ENCODE results near the gene ARAP2.

The ARAP2 gene

DNA sequence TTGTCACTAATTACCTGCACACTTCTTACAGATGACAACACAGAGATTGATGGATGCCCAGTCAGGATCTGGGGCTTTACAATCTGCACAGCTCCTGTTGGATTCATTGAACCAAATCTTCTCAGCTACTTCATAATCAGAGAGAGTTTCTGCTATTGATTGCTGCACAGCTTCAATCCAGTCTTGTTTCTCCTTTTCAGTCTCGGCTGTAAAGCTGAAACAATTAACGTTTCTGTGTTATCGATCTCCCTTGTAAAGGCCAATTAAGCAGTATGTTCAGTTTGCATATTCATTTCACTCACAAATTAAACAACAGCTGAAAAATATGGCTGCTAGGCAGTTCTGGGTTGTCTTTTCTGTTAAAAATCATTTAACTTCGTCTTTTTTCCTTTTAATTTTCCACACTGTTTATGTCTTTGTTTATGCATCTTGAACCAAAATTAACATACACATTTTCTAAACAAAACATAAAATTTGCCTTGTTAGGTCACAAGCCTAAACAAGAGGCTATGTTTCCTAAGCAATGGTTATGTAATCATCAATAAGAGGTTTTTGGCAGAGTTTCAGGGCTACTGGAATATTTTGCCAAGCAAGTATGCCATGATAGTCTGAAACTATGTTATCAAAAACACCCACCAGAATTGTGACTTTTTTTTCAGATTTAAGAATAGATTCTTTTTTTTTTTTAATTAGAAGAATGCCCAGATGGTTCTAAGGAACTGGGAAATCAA lies 79.2 kb downstream of the ARAP2 start:
- Histone ChIP-seq H3K9ac (ENCODE audit: low read depth, low read length, poor library complexity, severe bottlenecking) (no peak overlapping the region), H3K4me1 (ENCODE audit: insufficient read depth, low read length, poor library complexity, severe bottlenecking) (no peaks in the 10 kb centered on the region), H2AFZ (ENCODE audit: low read length) (no peak overlapping the region), H3K27me3 (ENCODE audit: insufficient read depth, low read length, poor library complexity, severe bottlenecking) (no peaks in the 10 kb centered on the region), H3K4me3 (ENCODE audit: low read length, poor library complexity, severe bottlenecking) (no peak overlapping the region), H3K79me2 (ENCODE audit: insufficient read depth, low read length) (no peaks in the 10 kb centered on the region), H3K36me3 (ENCODE audit: insufficient read depth, low read length) (peaks cover 32% of the 10 kb centered on the region), H3K9me2 (replicated peaks; ENCODE audit: low read depth, low read length) (no peaks in the 10 kb centered on the region), H3F3A (ENCODE audit: low read depth) (no peaks in the 10 kb centered on the region), H3K9me3 (ENCODE audit: insufficient read depth, low read depth, low read length) (no peaks in the 10 kb centered on the region), H3K4me2 (ENCODE audit: low read depth, low read length, poor library complexity, severe bottlenecking) (no peak overlapping the region), H4K20me1 (ENCODE audit: insufficient read depth, low read length, poor library complexity, severe bottlenecking) (no peaks in the 10 kb centered on the region)
- no peak for TF ChIP-seq EZH2phosphoT487 (IDR thresholded peaks at IDR 0.05; ENCODE audit: borderline replicate concordance)

DNA sequence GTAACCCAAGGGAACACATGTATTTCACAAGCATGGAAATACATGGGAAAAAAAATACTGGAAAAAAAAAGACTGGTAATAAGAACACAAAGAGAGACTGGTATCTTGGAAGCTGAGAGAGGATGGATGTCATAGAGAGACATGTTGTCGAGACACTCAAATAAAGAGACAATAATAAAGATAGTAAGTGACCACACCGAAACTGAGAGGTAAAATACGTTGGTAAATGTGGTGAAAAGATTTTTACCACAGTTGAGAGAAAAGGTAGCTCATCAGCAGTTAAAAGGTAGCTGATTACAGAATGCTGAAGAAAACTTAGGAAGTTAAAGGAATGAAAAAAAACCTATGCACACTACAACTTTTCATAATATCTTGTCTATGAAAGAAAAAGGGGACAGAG lies 81.1 kb downstream of the ARAP2 start:
- H3K27me3 ChIP-seq (ENCODE audit: insufficient read depth, low read length, poor library complexity, severe bottlenecking): no peaks in the 10 kb centered on the region
- no peaks in the 10 kb centered on the region for H3K9me3 ChIP-seq (ENCODE audit: insufficient read depth, low read depth, low read length)
- H3K9ac ChIP-seq (ENCODE audit: low read depth, low read length, poor library complexity, severe bottlenecking): no peak overlapping the region
- H3K79me2 ChIP-seq (ENCODE audit: insufficient read depth, low read length): no peaks in the 10 kb centered on the region
- H3K36me3 ChIP-seq (ENCODE audit: insufficient read depth, low read length): peaks cover 37% of the 10 kb centered on the region
- H3K4me1 ChIP-seq (ENCODE audit: insufficient read depth, low read length, poor library complexity, severe bottlenecking): no peaks in the 10 kb centered on the region
- H3K4me2 ChIP-seq (ENCODE audit: low read depth, low read length, poor library complexity, severe bottlenecking): no peak overlapping the region
- H4K20me1 ChIP-seq (ENCODE audit: insufficient read depth, low read length, poor library complexity, severe bottlenecking): no peaks in the 10 kb centered on the region
- TF ChIP-seq EZH2phosphoT487 (IDR thresholded peaks at IDR 0.05; ENCODE audit: borderline replicate concordance): no peak
- TF ChIP-seq, protein P1, sequence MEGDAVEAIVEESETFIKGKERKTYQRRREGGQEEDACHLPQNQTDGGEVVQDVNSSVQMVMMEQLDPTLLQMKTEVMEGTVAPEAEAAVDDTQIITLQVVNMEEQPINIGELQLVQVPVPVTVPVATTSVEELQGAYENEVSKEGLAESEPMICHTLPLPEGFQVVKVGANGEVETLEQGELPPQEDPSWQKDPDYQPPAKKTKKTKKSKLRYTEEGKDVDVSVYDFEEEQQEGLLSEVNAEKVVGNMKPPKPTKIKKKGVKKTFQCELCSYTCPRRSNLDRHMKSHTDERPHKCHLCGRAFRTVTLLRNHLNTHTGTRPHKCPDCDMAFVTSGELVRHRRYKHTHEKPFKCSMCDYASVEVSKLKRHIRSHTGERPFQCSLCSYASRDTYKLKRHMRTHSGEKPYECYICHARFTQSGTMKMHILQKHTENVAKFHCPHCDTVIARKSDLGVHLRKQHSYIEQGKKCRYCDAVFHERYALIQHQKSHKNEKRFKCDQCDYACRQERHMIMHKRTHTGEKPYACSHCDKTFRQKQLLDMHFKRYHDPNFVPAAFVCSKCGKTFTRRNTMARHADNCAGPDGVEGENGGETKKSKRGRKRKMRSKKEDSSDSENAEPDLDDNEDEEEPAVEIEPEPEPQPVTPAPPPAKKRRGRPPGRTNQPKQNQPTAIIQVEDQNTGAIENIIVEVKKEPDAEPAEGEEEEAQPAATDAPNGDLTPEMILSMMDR (conservative IDR thresholded peaks at IDR 0.05; ENCODE audit: low read length): no peak
- no peaks in the 10 kb centered on the region for H3F3A ChIP-seq (ENCODE audit: low read depth)
- H3K4me3 ChIP-seq (ENCODE audit: low read length, poor library complexity, severe bottlenecking): no peak overlapping the region
- no peaks in the 10 kb centered on the region for H3K9me2 ChIP-seq (replicated peaks; ENCODE audit: low read depth, low read length)
- H2AFZ ChIP-seq (ENCODE audit: low read length): no peak overlapping the region

DNA sequence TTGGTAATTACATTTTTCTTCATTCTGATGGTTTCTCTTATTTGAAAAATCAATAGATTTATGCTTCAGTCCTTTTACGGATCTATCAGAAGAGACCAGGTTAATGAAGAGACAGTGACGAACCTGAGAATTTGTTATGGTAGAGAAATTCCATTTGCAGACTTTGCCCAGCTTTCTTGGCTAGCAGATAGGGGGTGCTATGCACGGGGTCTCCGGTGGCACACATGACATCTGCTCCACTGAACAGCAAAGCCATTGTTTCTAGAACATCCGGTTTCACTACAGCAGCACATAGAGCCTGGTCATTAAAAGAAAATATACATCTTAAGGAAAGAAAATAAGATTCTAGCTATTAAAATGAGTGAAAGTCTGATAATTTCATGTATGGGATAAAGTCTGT lies 85.1 kb downstream of the ARAP2 start:
- Histone ChIP-seq H3K9me3 (ENCODE audit: insufficient read depth, low read depth, low read length) (no peaks in the 10 kb centered on the region), H3K9ac (ENCODE audit: low read depth, low read length, poor library complexity, severe bottlenecking) (no peak overlapping the region), H2AFZ (ENCODE audit: low read length) (no peak overlapping the region), H3K9me2 (replicated peaks; ENCODE audit: low read depth, low read length) (no peaks in the 10 kb centered on the region), H3F3A (ENCODE audit: low read depth) (no peaks in the 10 kb centered on the region), H3K4me3 (ENCODE audit: low read length, poor library complexity, severe bottlenecking) (no peak overlapping the region), H3K4me2 (ENCODE audit: low read depth, low read length, poor library complexity, severe bottlenecking) (no peak overlapping the region), H4K20me1 (ENCODE audit: insufficient read depth, low read length, poor library complexity, severe bottlenecking) (no peaks in the 10 kb centered on the region), H3K36me3 (ENCODE audit: insufficient read depth, low read length) (peaks cover 29% of the 10 kb centered on the region), H3K79me2 (ENCODE audit: insufficient read depth, low read length) (no peaks in the 10 kb centered on the region), H3K4me1 (ENCODE audit: insufficient read depth, low read length, poor library complexity, severe bottlenecking) (no peaks in the 10 kb centered on the region), H3K27me3 (ENCODE audit: insufficient read depth, low read length, poor library complexity, severe bottlenecking) (no peaks in the 10 kb centered on the region)
- no peak for TF ChIP-seq EZH2phosphoT487 (IDR thresholded peaks at IDR 0.05; ENCODE audit: borderline replicate concordance)
- TF ChIP-seq, protein P1 (conservative IDR thresholded peaks at IDR 0.05; ENCODE audit: low read length): peak; percentile 67

DNA sequence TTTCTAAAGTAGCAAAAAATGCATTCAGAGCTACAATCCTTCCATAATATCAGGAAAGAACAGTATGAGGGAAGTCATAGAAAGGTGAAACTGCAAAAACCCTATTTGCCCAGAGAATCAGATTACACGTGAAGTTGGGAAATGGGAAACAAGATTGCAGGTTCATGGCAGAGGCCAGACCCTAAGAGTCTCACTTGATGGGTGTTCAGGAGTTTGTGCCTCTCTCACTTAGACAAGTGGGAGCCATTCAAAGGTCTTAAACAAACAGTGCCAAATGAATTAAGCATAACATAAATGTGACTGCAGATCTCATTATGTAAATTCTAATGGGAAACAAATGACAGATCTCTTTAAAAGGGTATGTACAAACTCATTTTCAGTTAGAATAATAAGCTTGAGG lies 91.6 kb downstream of the ARAP2 start:
- no peak overlapping the region for H3K9ac ChIP-seq (ENCODE audit: low read depth, low read length, poor library complexity, severe bottlenecking)
- no peak overlapping the region for H3K4me3 ChIP-seq (ENCODE audit: low read length, poor library complexity, severe bottlenecking)
- no peaks in the 10 kb centered on the region for H3K9me2 ChIP-seq (replicated peaks; ENCODE audit: low read depth, low read length)
- H3K27me3 ChIP-seq (ENCODE audit: insufficient read depth, low read length, poor library complexity, severe bottlenecking): no peaks in the 10 kb centered on the region
- TF ChIP-seq EZH2phosphoT487 (IDR thresholded peaks at IDR 0.05; ENCODE audit: borderline replicate concordance): no peak
- TF ChIP-seq, protein P1 (conservative IDR thresholded peaks at IDR 0.05; ENCODE audit: low read length): no peak
- no peaks in the 10 kb centered on the region for H3K9me3 ChIP-seq (ENCODE audit: insufficient read depth, low read depth, low read length)
- H3K36me3 ChIP-seq (ENCODE audit: insufficient read depth, low read length): peaks cover 5% of the 10 kb centered on the region; the same call in 1 of the 2 replicates
- H3F3A ChIP-seq (ENCODE audit: low read depth): no peaks in the 10 kb centered on the region
- no peak overlapping the region for H2AFZ ChIP-seq (ENCODE audit: low read length)
- no peak overlapping the region for H3K4me2 ChIP-seq (ENCODE audit: low read depth, low read length, poor library complexity, severe bottlenecking)
- H3K79me2 ChIP-seq (ENCODE audit: insufficient read depth, low read length): no peaks in the 10 kb centered on the region
- H4K20me1 ChIP-seq (ENCODE audit: insufficient read depth, low read length, poor library complexity, severe bottlenecking): no peaks in the 10 kb centered on the region
- no peaks in the 10 kb centered on the region for H3K4me1 ChIP-seq (ENCODE audit: insufficient read depth, low read length, poor library complexity, severe bottlenecking)

Data from Loucy (cell line).